HG03095 (cell line): ENCODE measurements around the gene NRXN3.

Experiments used
- ATAC-seq: cut with Tn5 transposase; IDR thresholded peaks from one replicate; pipeline ENCODE4 v1.9.1; 2021; ENCODE audit warnings: moderate library complexity; ENCODE audit not compliant: unreplicated experiment

Gene NRXN3

GRCh38 chr14:78319406-78319805, 149.2 kb downstream of the NRXN3 start:
- ATAC-seq: no peak

- no peak for ATAC-seq
Measured at GRCh38 chr14:78319887-78320635, 149.9 kb downstream of the NRXN3 start.

GRCh38 chr14:78324353-78324752, 154.2 kb downstream of the NRXN3 start:
- ATAC-seq: no peak

GRCh38 chr14:78325911-78326310, 155.7 kb downstream of the NRXN3 start:
- ATAC-seq: no peak

GRCh38 chr14:78327426-78328221, 157.5 kb downstream of the NRXN3 start:
- no peak for ATAC-seq

GRCh38 chr14:78329371-78329770, 159.2 kb downstream of the NRXN3 start:
- no peak for ATAC-seq

GRCh38 chr14:78335531-78335930, 165.4 kb downstream of the NRXN3 start:
- no peak for ATAC-seq

- ATAC-seq: no peak
Measured at GRCh38 chr14:78340250-78340649, 170.1 kb downstream of the NRXN3 start.

- ATAC-seq: no peak
Measured at GRCh38 chr14:78341827-78342389, 171.7 kb downstream of the NRXN3 start.

GRCh38 chr14:78342879-78343278, 172.7 kb downstream of the NRXN3 start:
- no peak for ATAC-seq

- ATAC-seq: no peak
Measured at GRCh38 chr14:78344290-78344689, 174.1 kb downstream of the NRXN3 start.

GRCh38 chr14:78345131-78345744, 175.1 kb downstream of the NRXN3 start:
- no peak for ATAC-seq

GRCh38 chr14:78346747-78347146, 176.6 kb downstream of the NRXN3 start:
- ATAC-seq: no peak

- ATAC-seq: no peak
Measured at GRCh38 chr14:78355109-78355508, 184.9 kb downstream of the NRXN3 start.

GRCh38 chr14:78356391-78356790, 186.2 kb downstream of the NRXN3 start:
- ATAC-seq: no peak

GRCh38 chr14:78358591-78358990, 188.4 kb downstream of the NRXN3 start:
- no peak for ATAC-seq

- ATAC-seq: no peak
Measured at GRCh38 chr14:78359581-78359980, 189.4 kb downstream of the NRXN3 start.

GRCh38 chr14:78363008-78363407, 192.8 kb downstream of the NRXN3 start:
- ATAC-seq: no peak

- ATAC-seq: no peak
Measured at GRCh38 chr14:78367355-78367754, 197.2 kb downstream of the NRXN3 start.

GRCh38 chr14:78383060-78383459, 212.9 kb downstream of the NRXN3 start:
- no peak for ATAC-seq

GRCh38 chr14:78398216-78398615, 228.0 kb downstream of the NRXN3 start:
- no peak for ATAC-seq
